ENCODE results near the gene YKT6. TPM values are rescaled to one million over a fixed set of nuclear protein-coding genes. Genes with fewer than 3 reads are reported as not detected.

The YKT6 gene
- total and polyA plus RNA-seq, 2 of the 8 experiments (the other 6 are each of a cell fraction or from before 2014, with no cell fraction given), result 75.3 to 103 TPM

GRCh38 chr7:44256459-44256858, 55.7 kb downstream of the YKT6 start:
- Histone ChIP-seq H3K18ac (ENCODE audit: extremely low read depth, low read length) (no peak overlapping the region), H4K20me1 (replicated peaks in 1 of 2; ENCODE audit: control insufficient read depth in 1 of 2, insufficient read depth in 2 of 2, low read length in 2 of 2) (peaks cover 0 to 6% of the 10 kb centered on the region in 2 experiments), H2AK5ac (ENCODE audit: low read depth, low read length) (peak overlapping the region; percentile 34; the same call in 1 of the 2 replicates), H2BK5ac (ENCODE audit: low read depth, low read length) (no peak overlapping the region), H3K4me2 (ENCODE audit: insufficient read depth in 1 of 2, low read depth in 2 of 2, low read length in 2 of 2) (no peak overlapping the region), H3K9me3 (ENCODE audit: insufficient read depth in 2 of 2, low read depth in 1 of 2, low read length in 1 of 2) (no peaks in the 10 kb centered on the region), H3K56ac (replicated peaks; ENCODE audit: insufficient read length, low read depth, low read length) (no peak overlapping the region), H3K36me3 (ENCODE audit: control insufficient read depth in 2 of 4, insufficient read depth in 4 of 4, low read length in 3 of 4) (no peaks in the 10 kb centered on the region), H4K5ac (ENCODE audit: insufficient read length, low read depth, low read length) (no peak overlapping the region), H3K79me1 (ENCODE audit: low read depth, low read length) (no peaks in the 10 kb centered on the region), H3K9ac (replicated peaks in 1 of 4; ENCODE audit: extremely low read depth in 1 of 4, low read depth in 3 of 4, low read length in 3 of 4) (no peak overlapping the region), H2BK12ac (ENCODE audit: low read depth, low read length) (no peak overlapping the region), H2BK120ac (replicated peaks; ENCODE audit: low read depth, low read length) (no peak overlapping the region), H2BK15ac (ENCODE audit: low read length) (no peak overlapping the region; the same call in 1 of the 2 replicates), H3K23ac (ENCODE audit: insufficient read length) (no peak overlapping the region), H2AFZ (ENCODE audit: low read length) (no peak overlapping the region), H4K8ac (ENCODE audit: extremely low read depth, insufficient read depth, low read length) (no peak overlapping the region), H3K4me3 (ENCODE audit: extremely low read depth in 1 of 4, insufficient read depth in 2 of 4, low read depth in 3 of 4, low read length in 4 of 4) (no peak overlapping the region), H3K79me2 (ENCODE audit: control insufficient read depth in 1 of 2, insufficient read depth in 2 of 2, low read length in 2 of 2) (no peaks in the 10 kb centered on the region), H3K4ac (replicated peaks; ENCODE audit: insufficient read length, low read depth, low read length) (no peak overlapping the region), H3K14ac (ENCODE audit: insufficient read length) (no peak overlapping the region), H3K27me3 (replicated peaks in 1 of 4; ENCODE audit: control insufficient read depth in 3 of 4, extremely low read depth in 1 of 4, insufficient read depth in 3 of 4, low read length in 3 of 4) (no peaks in the 10 kb centered on the region), H4K91ac (replicated peaks; ENCODE audit: insufficient read length, low read length) (no peak overlapping the region), H3K23me2 (ENCODE audit: low read depth, low read length) (peaks cover 3% of the 10 kb centered on the region; the same call in 1 of the 2 replicates), H2BK20ac (ENCODE audit: low read length) (no peak overlapping the region), H3K4me1 (replicated peaks in 1 of 4; ENCODE audit: control insufficient read depth in 3 of 4, insufficient read depth in 4 of 4, low read length in 3 of 4) (no peaks in the 10 kb centered on the region), H3K27ac (ENCODE audit: low read depth, low read length) (no peak overlapping the region)
- no peak for FAIRE-seq
- CTCF ChIA-PET (ENCODE audit: partially characterized antibody), result interaction anchor here (0.9 kb wide), 1 partner anchor 34 kb away, joined by 3 read pairs; no protein-coding TSS in a partner anchor
- 74% methylated on average over 5 of the region's 5 CpGs; no CpG with 5 or more reads in 1 of the 2 experiments for WGBS, 2 experiments (ENCODE audit: extremely low coverage in 1 of 2, insufficient coverage in 1 of 2, insufficient read length in 1 of 2, insufficient replicate concordance in 2 of 2, low coverage in 1 of 2, low lambda C conversion rate in 2 of 2, missing lambda C conversion rate in 1 of 2)
- DNase-seq (ENCODE audit: low read depth in 1 of 2, low spot score in 2 of 2), result no peak
- POLR2A ChIA-PET (ENCODE audit: partially characterized antibody), result no interaction called here
- TF ChIP-seq KDM1A (IDR thresholded peaks at IDR 0.05; ENCODE audit: borderline replicate concordance, low read length), result no peak
- no peak for TF ChIP-seq RAD21 (IDR thresholded peaks at IDR 0.05 in 1 of 2, conservative IDR thresholded peaks at IDR 0.05 in 1 of 2; ENCODE audit: low read depth in 2 of 2, low read length in 2 of 2)
- TF ChIP-seq FOSL1 (IDR thresholded peaks at IDR 0.05; ENCODE audit: insufficient read depth, low read depth, low read length), result no peak
- no peak for TF ChIP-seq TAF1 (IDR thresholded peaks at IDR 0.05; ENCODE audit: low read depth, low read length)
- no peak for TF ChIP-seq POLR2AphosphoS5 (IDR thresholded peaks at IDR 0.05; ENCODE audit: low read depth, low read length)
- TF ChIP-seq CBX8 (IDR thresholded peaks at IDR 0.05; ENCODE audit: borderline replicate concordance, low read depth, low read length), result no peak

Data from H1 (cell line).